Activated CD4-positive, CD25-positive, alpha-beta regulatory T cell (primary cell): ENCODE measurements around the gene PUS3.
"Not testable (repeated sequence)": the region's sequence is repeated elsewhere in the genome, so short reads cannot be mapped to it uniquely, and the experiment has no call there.

ENCODE experiments used
- DNase-seq, 4 experiments: peaks; one replicate each; lab custom pipeline; 2025; lab: John Stamatoyannopoulos, UW

Gene PUS3

GRCh38 chr11:125865354-125865753, 37.7 kb downstream of the PUS3 start:
- not testable (repeated sequence) for DNase-seq

GRCh38 chr11:125862786-125863185, 40.2 kb downstream of the PUS3 start:
- DNase-seq, result not testable (repeated sequence)

GRCh38 chr11:125857670-125858069, 45.3 kb downstream of the PUS3 start:
- DNase-seq, result not testable (repeated sequence)

- no peak for DNase-seq
Measured at GRCh38 chr11:125846188-125846587, 56.8 kb downstream of the PUS3 start.
